Colon (tissue), 2 donors: ENCODE measurements around the gene SMARCD1.
"Not testable (repeated sequence)": the region's sequence is repeated elsewhere in the genome, so short reads cannot be mapped to it uniquely, and the experiment has no call there.

Experiments used
- FAIRE-seq: peaks from 2 replicates; lab custom pipeline; 2012; peaks lifted over from hg19 to GRCh38; lab: Jason Lieb, UNC
- donor health status: control.
- donor health status: control.

SMARCD1 gene

GRCh38 chr12:50077099-50077498 is 8.0 kb upstream of the SMARCD1 start:
- no peak for FAIRE-seq

DNA sequence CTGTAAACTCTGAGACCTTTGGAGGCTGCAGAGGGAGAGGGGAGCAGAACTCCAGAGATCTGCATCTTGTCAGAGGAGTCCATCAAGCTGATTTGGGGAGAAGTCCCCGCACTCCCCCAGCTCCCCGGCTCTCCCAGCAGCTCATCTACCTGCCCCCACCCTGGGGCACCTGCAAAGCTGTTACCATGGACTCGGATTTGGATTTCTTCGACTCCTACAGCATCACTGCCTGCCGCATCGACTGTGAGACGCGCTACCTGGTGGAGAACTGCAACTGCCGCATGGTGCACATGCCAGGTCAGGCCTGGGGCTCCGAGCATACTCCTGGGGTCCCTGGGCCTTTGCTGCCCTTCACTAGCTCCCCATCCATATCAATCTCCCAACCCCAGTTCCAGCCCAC is 6.9 kb upstream of the SMARCD1 start:
- no peak for FAIRE-seq

DNA sequence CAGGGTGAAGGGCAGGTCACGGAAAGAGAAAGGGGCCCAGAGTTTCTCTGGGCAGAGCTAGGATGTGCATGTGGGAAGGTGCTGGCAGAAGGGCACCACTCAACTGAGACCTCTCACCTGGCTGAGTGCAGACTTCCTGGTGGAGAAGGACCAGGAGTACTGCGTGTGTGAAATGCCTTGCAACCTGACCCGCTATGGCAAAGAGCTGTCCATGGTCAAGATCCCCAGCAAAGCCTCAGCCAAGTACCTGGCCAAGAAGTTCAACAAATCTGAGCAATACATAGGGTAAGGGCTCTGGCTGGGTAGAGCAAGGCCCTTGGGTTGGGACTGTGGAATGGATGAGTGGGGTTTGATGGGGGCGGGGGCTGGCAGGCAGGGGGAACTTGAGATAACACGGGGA is 5.4 kb upstream of the SMARCD1 start:
- FAIRE-seq = no peak

DNA sequence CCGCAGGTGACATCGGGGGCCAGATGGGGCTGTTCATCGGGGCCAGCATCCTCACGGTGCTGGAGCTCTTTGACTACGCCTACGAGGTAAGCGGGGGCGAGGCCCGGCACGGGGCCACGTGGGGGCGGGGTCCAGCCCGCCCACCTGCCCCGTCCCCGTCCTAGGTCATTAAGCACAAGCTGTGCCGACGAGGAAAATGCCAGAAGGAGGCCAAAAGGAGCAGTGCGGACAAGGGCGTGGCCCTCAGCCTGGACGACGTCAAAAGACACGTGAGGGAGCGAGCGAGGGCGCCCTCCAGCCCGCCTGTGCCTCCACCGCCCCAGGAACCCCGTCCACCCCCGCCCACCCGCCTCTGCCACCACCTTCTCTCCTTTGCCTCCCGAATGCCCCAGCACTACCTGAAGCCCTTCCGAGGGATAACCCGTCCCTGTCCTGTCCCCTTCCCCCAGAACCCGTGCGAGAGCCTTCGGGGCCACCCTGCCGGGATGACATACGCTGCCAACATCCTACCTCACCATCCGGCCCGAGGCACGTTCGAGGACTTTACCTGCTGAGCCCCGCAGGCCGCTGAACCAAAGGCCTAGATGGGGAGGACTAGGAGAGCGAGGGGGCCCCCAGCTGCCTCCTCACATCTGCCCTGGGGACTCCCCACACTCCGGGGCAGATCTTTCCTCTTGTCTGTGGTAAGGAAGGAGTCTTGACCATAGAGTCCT is 3.9 kb upstream of the SMARCD1 start:
- no peak for FAIRE-seq

DNA sequence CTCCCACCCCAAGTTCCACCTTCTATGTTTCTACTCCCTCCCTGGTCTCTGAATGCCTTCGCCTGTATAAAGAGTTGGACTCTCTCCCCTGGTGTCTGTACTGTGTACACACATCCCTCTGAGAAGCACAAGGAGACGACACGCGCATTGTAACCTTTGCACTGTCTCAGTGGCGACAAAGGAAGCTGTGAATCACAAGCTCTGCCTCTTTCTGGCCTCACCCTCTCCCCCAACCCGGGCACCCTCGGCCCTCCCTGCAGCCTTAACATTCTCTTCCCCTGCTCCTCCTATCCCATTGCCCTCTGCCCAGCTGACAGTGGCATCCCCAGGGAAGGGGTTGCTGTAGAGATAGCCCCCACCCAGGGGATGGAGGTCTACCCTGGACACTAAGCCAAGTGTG is 2.5 kb upstream of the SMARCD1 start:
- no peak for FAIRE-seq

DNA sequence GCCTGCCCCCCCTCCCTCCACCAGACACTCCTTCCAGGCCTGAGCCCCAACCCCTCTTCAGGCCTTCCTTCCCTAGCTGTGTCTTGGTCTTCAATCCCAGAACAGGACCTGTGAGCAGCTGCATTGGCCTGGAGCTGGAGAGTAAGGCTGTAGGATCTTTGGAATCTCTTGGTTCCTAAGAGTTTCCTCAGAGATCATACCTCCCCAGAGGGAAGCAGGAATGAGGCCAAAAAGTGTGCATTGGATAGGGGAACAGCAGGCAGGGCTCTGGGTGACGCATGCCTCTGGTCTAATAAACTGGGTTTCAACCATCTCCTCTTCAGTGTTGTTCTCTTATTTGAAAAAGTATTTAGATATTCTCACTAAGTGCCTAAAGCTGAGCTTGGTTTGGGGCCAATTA is 1.8 kb upstream of the SMARCD1 start:
- no peak for FAIRE-seq

- FAIRE-seq = not testable (repeated sequence)
These were observed 750 bp upstream of the SMARCD1 start for GRCh38 chr12:50084409-50084774.

DNA sequence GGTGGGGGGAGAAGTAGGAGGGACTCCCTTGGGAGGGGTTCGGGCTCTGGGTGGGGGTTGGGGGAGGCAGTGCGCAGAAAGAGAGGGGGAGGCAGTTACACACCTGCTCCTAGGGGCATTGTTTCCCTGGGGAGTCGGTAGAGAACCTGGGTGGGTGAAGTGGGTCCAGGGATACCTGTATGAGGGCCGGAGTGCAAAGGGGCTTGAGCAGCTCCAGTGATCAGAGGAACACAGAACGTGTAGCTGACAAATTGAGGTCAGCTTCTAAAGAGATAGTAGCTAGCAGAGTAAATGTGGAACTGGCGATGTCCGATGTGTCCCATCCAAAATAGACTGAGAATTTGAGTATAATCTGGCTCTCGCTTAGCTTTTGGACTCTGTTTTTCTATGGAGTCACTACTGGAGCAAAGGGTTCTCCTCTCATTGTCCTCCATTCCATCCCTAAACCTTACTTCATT is 502 bp downstream of the SMARCD1 start:
- no peak for FAIRE-seq

GRCh38 chr12:50086148-50086547 is 1.0 kb downstream of the SMARCD1 start:
- FAIRE-seq = no peak

DNA sequence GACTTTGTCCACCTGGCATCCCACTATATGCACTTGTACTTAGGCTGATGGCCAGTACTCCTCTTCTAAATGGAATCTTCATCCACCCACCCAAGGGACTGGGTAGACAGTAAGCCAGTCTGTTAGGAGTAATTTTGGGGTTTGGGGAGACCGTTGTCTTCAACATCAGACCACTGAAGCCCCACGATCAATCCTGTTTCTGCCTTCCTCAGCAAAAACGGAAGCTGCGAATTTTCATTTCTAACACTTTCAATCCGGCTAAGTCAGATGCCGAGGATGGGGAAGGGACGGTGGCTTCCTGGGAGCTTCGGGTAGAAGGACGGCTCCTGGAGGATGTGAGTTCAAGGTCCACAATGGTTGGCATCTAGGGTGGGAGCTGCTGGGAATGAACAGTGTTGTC is 2.0 kb downstream of the SMARCD1 start:
- no peak for FAIRE-seq

GRCh38 chr12:50087995-50088394 is 2.9 kb downstream of the SMARCD1 start:
- FAIRE-seq = no peak

- no peak for FAIRE-seq
These were observed 3.6 kb downstream of the SMARCD1 start for GRCh38 chr12:50088577-50089335.

DNA sequence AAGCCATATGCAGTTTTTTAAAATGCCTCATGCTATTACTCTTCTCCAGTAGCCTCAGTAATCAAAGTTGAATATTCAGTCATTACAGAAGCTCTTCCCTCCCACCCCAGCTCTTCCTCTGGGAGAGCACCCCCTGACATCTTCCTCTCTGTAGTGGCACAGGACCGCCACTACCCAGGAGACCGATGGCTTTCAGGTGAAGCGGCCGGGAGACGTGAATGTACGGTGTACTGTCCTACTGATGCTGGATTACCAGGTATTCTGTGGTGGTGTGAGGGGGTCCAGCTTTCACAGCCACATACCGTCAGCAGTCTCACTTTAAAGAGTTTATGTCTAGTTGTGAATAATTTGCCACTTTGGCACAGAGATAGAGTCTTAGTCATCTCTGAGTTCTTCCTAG is 4.6 kb downstream of the SMARCD1 start:
- no peak for FAIRE-seq

DNA sequence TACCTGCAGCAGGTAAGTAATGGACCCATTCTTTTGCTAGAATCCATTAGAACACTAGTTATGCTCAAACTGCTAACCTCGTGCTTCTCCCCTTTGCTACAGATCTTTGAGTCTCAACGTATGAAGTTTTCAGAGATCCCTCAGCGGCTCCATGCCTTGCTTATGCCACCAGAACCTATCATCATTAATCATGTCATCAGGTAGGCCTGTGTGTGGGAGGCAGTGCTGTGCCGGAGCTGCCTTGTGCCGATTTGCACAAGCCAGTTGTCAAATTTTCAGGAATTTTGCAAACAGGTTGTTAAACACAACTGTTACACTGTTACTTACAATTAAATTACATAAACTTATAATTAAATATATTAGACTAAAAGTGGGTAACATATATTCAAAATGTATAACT is 5.2 kb downstream of the SMARCD1 start:
- no peak for FAIRE-seq

DNA sequence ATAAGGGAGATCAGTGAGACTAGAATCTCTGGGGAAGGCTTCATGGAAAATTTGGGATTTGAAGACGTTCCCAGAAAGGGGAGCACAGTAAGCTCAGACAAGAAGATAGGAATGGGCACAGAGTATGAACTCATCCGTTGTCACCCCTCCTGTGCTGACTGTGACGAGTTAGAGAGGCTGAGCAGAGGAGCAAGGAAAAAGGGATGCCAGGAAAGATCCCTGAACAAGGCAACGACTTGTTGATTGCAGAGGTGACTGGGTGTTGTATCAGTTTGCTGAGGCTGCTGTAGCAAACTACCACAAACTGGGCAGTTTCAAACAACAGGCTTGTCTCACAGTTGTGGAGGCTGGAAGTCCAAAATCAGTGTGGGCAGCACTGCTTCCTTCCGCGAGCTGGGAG is 12.8 kb downstream of the SMARCD1 start:
- no peak for FAIRE-seq

GRCh38 chr12:50099302-50100008 is 14.3 kb downstream of the SMARCD1 start:
- no peak for FAIRE-seq

DNA sequence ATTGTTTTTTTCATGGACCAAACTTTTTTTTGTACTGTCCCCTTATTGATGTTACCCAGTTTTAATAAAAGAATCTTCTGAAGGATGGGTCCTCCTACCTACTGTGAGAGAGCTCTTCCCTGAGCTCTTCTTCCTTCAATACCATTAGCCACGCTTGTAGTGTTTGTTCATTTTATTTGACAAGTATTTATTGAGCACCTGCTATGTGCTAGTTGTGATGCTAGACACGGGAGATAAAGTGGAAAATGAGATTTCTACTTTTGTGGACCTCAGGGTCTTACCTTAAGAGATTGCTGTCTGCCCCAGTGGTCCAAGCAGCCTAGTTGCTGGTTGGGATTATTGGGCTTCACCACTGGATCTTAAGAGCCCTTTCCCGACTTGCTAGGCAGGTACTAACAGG is 15.4 kb downstream of the SMARCD1 start:
- FAIRE-seq = no peak

DNA sequence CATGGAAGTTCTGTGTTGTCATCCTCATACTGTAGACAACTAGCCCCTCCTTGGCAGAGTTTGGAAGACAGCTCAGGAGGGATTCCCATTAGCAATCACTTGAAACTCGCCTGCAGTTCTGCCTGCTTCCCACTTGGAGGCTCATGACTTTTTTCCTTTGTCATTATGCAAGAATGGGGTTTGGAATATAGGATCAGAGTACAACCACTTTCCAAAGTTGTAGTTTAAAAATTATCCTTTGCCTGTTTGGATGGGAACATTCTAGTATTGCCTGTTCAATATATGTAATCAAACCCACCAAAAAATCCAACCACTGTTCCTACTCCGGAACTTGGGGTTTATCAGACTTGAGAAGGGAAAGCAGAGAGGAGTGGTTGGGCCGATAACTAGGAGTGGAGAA is 16.5 kb downstream of the SMARCD1 start:
- no peak for FAIRE-seq

- no peak for FAIRE-seq
These were observed 17.0 kb downstream of the SMARCD1 start for GRCh38 chr12:50102131-50102531.

GRCh38 chr12:50102646-50103309 is 17.6 kb downstream of the SMARCD1 start:
- FAIRE-seq = no peak

- FAIRE-seq = no peak
These were observed 18.2 kb downstream of the SMARCD1 start for GRCh38 chr12:50103351-50103750.

- no peak for FAIRE-seq
These were observed 18.7 kb downstream of the SMARCD1 start, which contains the start of gene GPD1 for GRCh38 chr12:50103767-50104321. GPD1 (plus strand) TSS chr12:50104008; CDS start chr12:50104051, 43 bp downstream.
